Activated T-cell treated with anti-CD3 and anti-CD28 coated beads, Interleukin-2, amount 50 U/mL, for 24 hours (primary cell): ENCODE data around the gene CENPS.

Experiments used
- DNase-seq: peaks from one replicate; pipeline ENCODE4 v3.0.0-alpha.2; 2020
- H3K27ac Mint-ChIP-seq: 2 replicates; pipeline ENCODE4 v1.8.0; 2020; ENCODE audit warnings: mild to moderate bottlenecking, mixed read lengths
- H3K27me3 Mint-ChIP-seq: 2 replicates; pipeline ENCODE4 v1.8.0; 2020; ENCODE audit warnings: mixed read lengths
- H3K36me3 Mint-ChIP-seq: 2 replicates; pipeline ENCODE4 v1.8.0; 2020; ENCODE audit warnings: low read depth, mixed read lengths
- H3K4me1 Mint-ChIP-seq: 2 replicates; pipeline ENCODE4 v1.8.0; 2020; ENCODE audit warnings: low read depth, mixed read lengths
- H3K4me3 Mint-ChIP-seq: 2 replicates; pipeline ENCODE4 v1.8.0; 2020; ENCODE audit warnings: mild to moderate bottlenecking, moderate library complexity, mixed read lengths
- H3K9me3 Mint-ChIP-seq: 2 replicates; pipeline ENCODE4 v1.8.0; 2020; ENCODE audit warnings: mixed read lengths

The CENPS gene

GRCh38 chr1:10480614-10481013 is 50.4 kb downstream of the CENPS start:
- no peaks in the 10 kb centered on the region for H3K9me3 Mint-ChIP-seq
- no peaks in the 10 kb centered on the region for H3K27me3 Mint-ChIP-seq
- H3K4me3 Mint-ChIP-seq = no peak overlapping the region
- H3K4me1 Mint-ChIP-seq = peaks cover 31% of the 10 kb centered on the region
- H3K36me3 Mint-ChIP-seq = peaks cover 22% of the 10 kb centered on the region
- no peak overlapping the region for H3K27ac Mint-ChIP-seq
- DNase-seq = no peak

- Mint-ChIP-seq H3K9me3 (no peaks in the 10 kb centered on the region), H3K27ac (no peak overlapping the region), H3K4me1 (peaks cover 16% of the 10 kb centered on the region), H3K4me3 (no peak overlapping the region), H3K27me3 (no peaks in the 10 kb centered on the region), H3K36me3 (peaks cover 26% of the 10 kb centered on the region)
- DNase-seq = no peak
These were observed 54.3 kb downstream of the CENPS start for GRCh38 chr1:10484521-10484920.

GRCh38 chr1:10489291-10490055 is 59.2 kb downstream of the CENPS start:
- H3K4me3 Mint-ChIP-seq = no peak overlapping the region
- peaks cover 29% of the 10 kb centered on the region for H3K36me3 Mint-ChIP-seq
- H3K27me3 Mint-ChIP-seq = no peaks in the 10 kb centered on the region
- no peaks in the 10 kb centered on the region for H3K9me3 Mint-ChIP-seq
- no peak for DNase-seq
- no peak overlapping the region for H3K27ac Mint-ChIP-seq
- peaks cover 19% of the 10 kb centered on the region for H3K4me1 Mint-ChIP-seq

- Mint-ChIP-seq H3K4me3 (no peak overlapping the region), H3K4me1 (peaks cover 23% of the 10 kb centered on the region), H3K27me3 (no peaks in the 10 kb centered on the region), H3K27ac (no peak overlapping the region), H3K36me3 (peaks cover 25% of the 10 kb centered on the region), H3K9me3 (no peaks in the 10 kb centered on the region)
- no peak for DNase-seq
These were observed 60.2 kb downstream of the CENPS start for GRCh38 chr1:10490286-10490970.
